Left ventricle myocardium inferior (tissue), 1 donor: ENCODE data around the gene DVL2. TPM values are rescaled to one million over a fixed set of nuclear protein-coding genes. Genes with fewer than 3 reads are reported as not detected.

ENCODE experiments used
- DNase-seq: peaks from one replicate; pipeline ENCODE4 v3.0.0-alpha.2; 2020
- H3K27ac ChIP-seq: fragments of 200-600 bp; replicated peaks from 2 replicates; pipeline ENCODE4 v1.8.0; 2021
- H3K27me3 ChIP-seq: fragments of 200-600 bp; 2 replicates; pipeline ENCODE4 v1.8.0; 2021; ENCODE audit warnings: low read depth
- H3K36me3 ChIP-seq: fragments of 200-600 bp; 2 replicates; pipeline ENCODE4 v1.8.0; 2021
- H3K4me1 ChIP-seq: fragments of 200-600 bp; 2 replicates; pipeline ENCODE4 v1.8.0; 2021
- H3K4me3 ChIP-seq: fragments of 200-600 bp; 2 replicates; pipeline ENCODE4 v1.8.0; 2021; ENCODE audit warnings: mild to moderate bottlenecking, moderate library complexity
- H3K9me3 ChIP-seq: fragments of 200-600 bp; replicated peaks from 2 replicates; pipeline ENCODE4 v1.8.0; 2021
- CTCF ChIP-seq: fragments of 200-600 bp; IDR thresholded peaks from 2 replicates; pipeline ENCODE4 v1.8.0; 2021; ENCODE audit warnings: antibody characterized with exemption, mild to moderate bottlenecking, borderline replicate concordance
- intact Hi-C: fragments of 100-400 bp; cut with micrococcal nuclease; formaldehyde crosslinking; loops from one replicate; pipeline ENCODE4 v1.11.0; 2022
- total RNA-seq: library from RNA; stranded (reverse); fragmentation: NEBNext Ultra II Directional; extraction: Animal tissue kit (Norgen Biotek cat#: 25700); gene quantifications from one replicate; pipeline ENCODE4 v1.2.1, GENCODE V29; 2021
- donor health status: DM: no; HTN: yes; CAD: no; lungs with severe emphysema.

The DVL2 gene
- total RNA-seq, 1 donor from 2014 or later = 19.8 TPM

GRCh38 chr17:7222972-7223292, 11.4 kb downstream of the DVL2 start:
- Histone ChIP-seq H3K27ac (peak overlapping the region; percentile 42), H3K4me1 (peaks cover 79% of the 10 kb centered on the region), H3K36me3 (peaks cover 74% of the 10 kb centered on the region), H3K9me3 (no peaks in the 10 kb centered on the region), H3K27me3 (no peaks in the 10 kb centered on the region), H3K4me3 (no peak overlapping the region)
- no peak for DNase-seq
- intact Hi-C loops = no loop called here
- no peak for TF ChIP-seq CTCF

GRCh38 chr17:7222093-7222971, 12.0 kb downstream of the DVL2 start:
- peak overlapping the region; percentile 98 for H3K27ac ChIP-seq
- no peak overlapping the region for H3K4me3 ChIP-seq
- intact Hi-C loops = no loop called here
- peaks cover 84% of the 10 kb centered on the region for H3K4me1 ChIP-seq
- no peaks in the 10 kb centered on the region for H3K27me3 ChIP-seq
- TF ChIP-seq CTCF = no peak
- no peak for DNase-seq
- H3K9me3 ChIP-seq = no peaks in the 10 kb centered on the region
- peaks cover 68% of the 10 kb centered on the region for H3K36me3 ChIP-seq

GRCh38 chr17:7221278-7222092, 12.8 kb downstream of the DVL2 start:
- H3K4me1 ChIP-seq = peaks cover 92% of the 10 kb centered on the region

GRCh38 chr17:7220593-7221277, 13.6 kb downstream of the DVL2 start:
- intact Hi-C loops = no loop called here
- no peak for DNase-seq
- Histone ChIP-seq H3K27me3 (no peaks in the 10 kb centered on the region), H3K9me3 (no peaks in the 10 kb centered on the region), H3K4me3 (peak overlapping the region; percentile 85), H3K27ac (peak overlapping the region; percentile 98), H3K4me1 (peaks cover 97% of the 10 kb centered on the region), H3K36me3 (peaks cover 52% of the 10 kb centered on the region)
- peak; percentile 40 for TF ChIP-seq CTCF

More at GRCh38 chr17:7221278-7222092, 12.8 kb downstream of the DVL2 start:
- Histone ChIP-seq H3K9me3 (no peaks in the 10 kb centered on the region), H3K27ac (peak overlapping the region; percentile 98), H3K4me3 (peak overlapping the region; percentile 85), H3K27me3 (no peaks in the 10 kb centered on the region), H3K36me3 (peaks cover 60% of the 10 kb centered on the region)
- TF ChIP-seq CTCF = no peak
- no peak for DNase-seq
- intact Hi-C loops = no loop called here
